Peyer's patch (tissue), 4 donors: ENCODE results near the gene INPP5A. TPM values are rescaled to one million over a fixed set of nuclear protein-coding genes. Genes with fewer than 3 reads are reported as not detected.

Source experiments
- DNase-seq, 3 donors: peaks; one replicate each; pipeline ENCODE4 v3.0.0-alpha.2; 2017 to 2019
- H3K27ac ChIP-seq, 4 donors: fragments of 200-600 bp; sonication (generic); one replicate each; pipeline ENCODE4 v1.5.1; 2016 to 2019
- H3K27me3 ChIP-seq, 2 donors: fragments of 200-600 bp; sonication (generic); one replicate each; pipeline ENCODE4 v1.5.1; 2019
- H3K36me3 ChIP-seq, 3 donors: fragments of 200-600 bp; sonication (generic); one replicate each; pipeline ENCODE4 v1.5.1; 2016 to 2019
- H3K4me1 ChIP-seq, 4 donors: fragments of 200-600 bp; sonication (generic); one replicate each; pipeline ENCODE4 v1.5.1; 2016 to 2019
- H3K4me3 ChIP-seq, 4 donors: fragments of 200-600 bp; sonication (generic); 1 replicate in 3 of 4; 2 replicates in 1 of 4; pipeline ENCODE4 v1.5.1; 2016 to 2019; ENCODE audit warnings: mild to moderate bottlenecking in 1 of 4
- H3K9me3 ChIP-seq, 4 donors: fragments of 200-600 bp; sonication (generic); one replicate each; pipeline ENCODE4 v1.5.1; 2016 to 2019; ENCODE audit warnings: mild to moderate bottlenecking in 1 of 4
- POLR2A ChIP-seq, 2 donors: fragments of 450-650 bp; IDR thresholded peaks; one replicate each; pipeline ENCODE4 v1.5.1; 2017; ENCODE audit warnings: antibody characterized with exemption in 2 of 2, mild to moderate bottlenecking in 2 of 2, moderate library complexity in 2 of 2
- total RNA-seq, 4 donors: library from RNA; depleted of rRNA; stranded (reverse); fragments of >200 nt; gene quantifications; one replicate each; pipeline ENCODE4 v1.1.0, GENCODE V29; 2016
- TF ChIP-seq, protein P1 (sequence below), 6 experiments: fragments of 450-650 bp in 4 of 6; fragments of 200-600 bp in 2 of 6; sonication (generic) in 1 of 6; IDR thresholded peaks; one replicate each; pipeline ENCODE4 v1.5.1; 2017 to 2019; ENCODE audit warnings: antibody characterized with exemption in 6 of 6, mild to moderate bottlenecking in 3 of 6, moderate library complexity in 1 of 6

Gene INPP5A
- total RNA-seq, 4 donors from 2014 or later, result 33.8 to 76.4 (median 38.1) TPM

DNA sequence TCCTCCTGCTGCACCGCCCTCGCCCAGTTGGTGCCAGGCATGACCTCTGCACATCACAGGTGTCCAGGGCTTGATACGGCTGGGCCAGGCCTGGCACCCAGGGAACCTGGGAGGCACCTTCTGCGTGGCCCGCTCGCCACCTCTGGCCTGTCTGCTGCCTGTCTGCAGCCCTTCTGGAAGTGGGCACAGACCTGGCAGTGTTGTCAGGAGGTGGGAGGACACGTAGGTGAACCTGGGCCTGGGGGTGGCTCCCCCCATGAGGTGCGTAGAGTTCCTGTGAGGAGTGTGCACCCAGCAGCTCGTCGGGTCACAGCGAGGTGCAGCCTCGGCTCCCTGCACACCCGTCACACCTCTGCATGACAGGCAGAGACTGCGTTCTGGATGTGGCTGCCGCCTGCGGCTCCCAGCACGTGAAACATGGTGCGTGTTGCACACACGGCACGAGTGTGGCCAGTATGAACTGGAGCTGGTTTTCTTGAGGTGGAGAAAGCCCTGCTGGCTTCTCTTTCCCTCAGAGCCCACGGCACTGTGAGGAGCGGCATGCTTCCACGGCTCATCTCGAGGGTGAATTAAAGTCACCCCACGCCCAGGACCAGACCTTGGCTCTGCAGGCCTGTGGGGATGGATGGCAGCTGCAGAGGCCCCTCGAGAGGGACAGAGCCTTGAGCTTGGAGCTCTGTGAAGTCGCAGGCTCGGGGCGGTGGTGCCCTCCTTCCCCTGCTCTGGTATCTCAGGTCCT lies 24.8 kb downstream of the INPP5A start:
- Histone ChIP-seq H3K27ac (no peak overlapping the region), H3K4me1 (peaks cover 0 to 11% (median 0%) of the 10 kb centered on the region in 4 donors), H3K36me3 (no peaks in the 10 kb centered on the region), H3K4me3 (no peak overlapping the region), H3K27me3 (no peaks in the 10 kb centered on the region), H3K9me3 (no peaks in the 10 kb centered on the region)
- peak in 1 of 3 donors; percentile 44 for DNase-seq
- no peak for TF ChIP-seq POLR2A (IDR thresholded peaks at IDR 0.05)
- TF ChIP-seq, protein P1, sequence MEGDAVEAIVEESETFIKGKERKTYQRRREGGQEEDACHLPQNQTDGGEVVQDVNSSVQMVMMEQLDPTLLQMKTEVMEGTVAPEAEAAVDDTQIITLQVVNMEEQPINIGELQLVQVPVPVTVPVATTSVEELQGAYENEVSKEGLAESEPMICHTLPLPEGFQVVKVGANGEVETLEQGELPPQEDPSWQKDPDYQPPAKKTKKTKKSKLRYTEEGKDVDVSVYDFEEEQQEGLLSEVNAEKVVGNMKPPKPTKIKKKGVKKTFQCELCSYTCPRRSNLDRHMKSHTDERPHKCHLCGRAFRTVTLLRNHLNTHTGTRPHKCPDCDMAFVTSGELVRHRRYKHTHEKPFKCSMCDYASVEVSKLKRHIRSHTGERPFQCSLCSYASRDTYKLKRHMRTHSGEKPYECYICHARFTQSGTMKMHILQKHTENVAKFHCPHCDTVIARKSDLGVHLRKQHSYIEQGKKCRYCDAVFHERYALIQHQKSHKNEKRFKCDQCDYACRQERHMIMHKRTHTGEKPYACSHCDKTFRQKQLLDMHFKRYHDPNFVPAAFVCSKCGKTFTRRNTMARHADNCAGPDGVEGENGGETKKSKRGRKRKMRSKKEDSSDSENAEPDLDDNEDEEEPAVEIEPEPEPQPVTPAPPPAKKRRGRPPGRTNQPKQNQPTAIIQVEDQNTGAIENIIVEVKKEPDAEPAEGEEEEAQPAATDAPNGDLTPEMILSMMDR (IDR thresholded peaks at IDR 0.05), result no peak

- no peaks in the 10 kb centered on the region for H3K9me3 ChIP-seq
- H3K36me3 ChIP-seq, result no peaks in the 10 kb centered on the region
- H3K4me3 ChIP-seq, result no peak overlapping the region
- H3K4me1 ChIP-seq, result peaks cover 0 to 11% (median 0%) of the 10 kb centered on the region in 4 donors
- no peaks in the 10 kb centered on the region for H3K27me3 ChIP-seq
- no peak overlapping the region for H3K27ac ChIP-seq
- no peak for DNase-seq
- TF ChIP-seq, protein P1 (IDR thresholded peaks at IDR 0.05), result no peak
- no peak for TF ChIP-seq POLR2A (IDR thresholded peaks at IDR 0.05)
Measured at GRCh38 chr10:132562916-132563456, 25.4 kb downstream of the INPP5A start.

DNA sequence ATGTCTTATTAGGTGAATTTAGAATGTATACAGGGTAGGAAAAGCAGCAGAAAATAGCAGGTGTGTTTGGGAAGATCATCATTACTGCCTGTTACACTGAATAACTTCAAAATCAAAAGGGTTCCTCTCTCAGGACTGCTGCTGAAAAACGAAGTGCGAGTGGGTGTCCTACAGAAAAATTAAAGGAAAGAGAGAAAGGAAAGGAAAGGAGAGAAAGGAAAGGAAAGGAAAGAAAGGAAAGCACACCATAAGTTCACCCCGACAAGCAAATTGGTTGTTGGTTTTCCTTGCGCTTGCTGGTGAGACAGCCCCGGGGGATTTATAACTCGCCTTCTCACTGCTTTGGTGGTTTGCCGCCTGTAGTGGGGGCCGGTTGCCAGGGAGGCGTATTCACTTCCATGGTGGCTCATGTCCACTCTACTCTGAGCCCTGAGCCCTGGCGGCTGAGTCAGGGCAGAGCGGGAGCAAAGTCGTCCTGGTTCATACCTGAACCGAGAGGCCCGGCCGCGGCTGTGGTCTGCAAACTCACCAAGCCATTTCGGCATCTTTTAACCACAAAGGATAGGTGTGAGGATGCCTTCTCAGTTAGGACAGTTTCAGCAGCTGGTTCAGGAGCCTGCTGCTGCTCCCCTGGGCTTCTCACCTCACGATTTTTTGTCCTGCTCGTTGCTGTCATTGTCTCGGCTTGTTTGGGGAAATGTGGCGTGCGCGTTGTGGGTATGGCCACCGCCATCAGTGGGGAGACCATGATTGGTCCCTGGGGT lies 26.1 kb downstream of the INPP5A start:
- Histone ChIP-seq H3K27me3 (no peaks in the 10 kb centered on the region), H3K4me1 (peaks cover 0 to 11% (median 0%) of the 10 kb centered on the region in 4 donors), H3K9me3 (no peaks in the 10 kb centered on the region), H3K36me3 (no peaks in the 10 kb centered on the region), H3K27ac (no peak overlapping the region), H3K4me3 (no peak overlapping the region)
- peak in 1 of 3 donors; percentile 48 for DNase-seq
- no peak for TF ChIP-seq POLR2A (IDR thresholded peaks at IDR 0.05)
- TF ChIP-seq, protein P1 (IDR thresholded peaks at IDR 0.05), result no peak

- Histone ChIP-seq H3K9me3 (no peaks in the 10 kb centered on the region), H3K27ac (no peak overlapping the region), H3K36me3 (no peaks in the 10 kb centered on the region), H3K4me3 (no peak overlapping the region), H3K4me1 (peaks cover 0 to 11% (median 0%) of the 10 kb centered on the region in 4 donors), H3K27me3 (no peaks in the 10 kb centered on the region)
- no peak for DNase-seq
- TF ChIP-seq POLR2A (IDR thresholded peaks at IDR 0.05), result no peak
- TF ChIP-seq, protein P1 (IDR thresholded peaks at IDR 0.05), result no peak
Measured at GRCh38 chr10:132564249-132564605, 26.6 kb downstream of the INPP5A start.

DNA sequence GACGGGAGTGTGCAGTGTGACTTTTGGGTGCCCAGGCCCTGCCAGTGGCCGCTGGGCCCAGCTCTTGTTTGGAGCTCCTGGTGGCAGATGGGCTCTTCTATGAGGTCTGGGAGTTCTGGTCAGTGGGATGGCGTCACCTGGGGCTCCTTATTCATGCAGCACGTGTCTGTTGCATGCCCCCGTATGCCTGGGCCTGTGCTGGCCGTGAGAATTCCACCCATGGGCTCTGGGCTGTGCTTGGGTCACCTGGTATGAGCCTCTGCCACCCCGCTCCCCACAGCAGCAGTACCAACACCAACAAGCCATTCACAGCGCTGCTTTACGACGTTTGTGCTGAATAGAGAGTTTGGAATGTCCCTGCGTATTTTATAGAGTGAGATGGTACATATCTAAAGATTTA lies 27.1 kb downstream of the INPP5A start:
- no peaks in the 10 kb centered on the region for H3K27me3 ChIP-seq
- peaks cover 0 to 10% (median 0%) of the 10 kb centered on the region in 4 donors for H3K4me1 ChIP-seq
- TF ChIP-seq, protein P1 (IDR thresholded peaks at IDR 0.05), result no peak
- TF ChIP-seq POLR2A (IDR thresholded peaks at IDR 0.05), result no peak
- DNase-seq, result peak in 1 of 3 donors; percentile 27
- H3K4me3 ChIP-seq, result no peak overlapping the region
- no peaks in the 10 kb centered on the region for H3K9me3 ChIP-seq
- no peaks in the 10 kb centered on the region for H3K36me3 ChIP-seq
- no peak overlapping the region for H3K27ac ChIP-seq
